K562 (cell line): ENCODE data around the gene ZNF407. TPM values are rescaled to one million over a fixed set of nuclear protein-coding genes. Genes with fewer than 3 reads are reported as not detected.

Experiments
- CEBPZ ChIP-seq: fragments of 150-350 bp; IDR thresholded peaks from 2 replicates; pipeline ENCODE4 v1.6.1; 2014; ENCODE audit warnings: low read depth, mild to moderate bottlenecking, low read length, borderline replicate concordance
- E2F8 ChIP-seq: fragments of 450-650 bp; IDR thresholded peaks from 2 replicates; pipeline ENCODE4 v1.7.1; 2018; ENCODE audit warnings: mild to moderate bottlenecking, low read depth; ENCODE audit not compliant: partially characterized antibody
- HCFC1 ChIP-seq: IDR thresholded peaks from 2 replicates; pipeline ENCODE4 v1.6.1; 2012; ENCODE audit warnings: low read depth, low read length, improper control_type of control experiment
- MAFG ChIP-seq: fragments of 450-650 bp; conservative IDR thresholded peaks from 2 replicates; pipeline ENCODE4 v1.6.1; 2016; ENCODE audit warnings: missing genetic modification characterization, missing compliant biosample characterization
- NKRF ChIP-seq: fragments of 450-650 bp; IDR thresholded peaks from 2 replicates; pipeline ENCODE4 v1.6.1; 2016; ENCODE audit warnings: borderline replicate concordance
- POLR2B ChIP-seq: fragments of 450-650 bp; IDR thresholded peaks from 2 replicates; pipeline ENCODE4 v1.6.1; 2018; ENCODE audit warnings: low read depth; ENCODE audit not compliant: partially characterized antibody
- POLR2G ChIP-seq: fragments of 200-400 bp; formaldehyde crosslinking; IDR thresholded peaks from 2 replicates; pipeline ENCODE4 v1.6.1; 2017; ENCODE audit warnings: low read depth, mild to moderate bottlenecking, antibody characterized with exemption, low read length, moderate library complexity
- SIN3B ChIP-seq: fragments of 450-650 bp; IDR thresholded peaks from 2 replicates; pipeline ENCODE4 v1.6.1; 2017; ENCODE audit warnings: low read depth, mild to moderate bottlenecking, moderate library complexity
- SMARCA4 ChIP-seq: fragments of 450-650 bp; IDR thresholded peaks from 2 replicates; pipeline ENCODE4 v1.6.1; 2016
- SNAPC5 ChIP-seq: fragments of 250-450 bp; sonication (Bioruptor Pico); IDR thresholded peaks from 2 replicates; pipeline ENCODE4 v1.8.0; 2021; ENCODE audit warnings: moderate library complexity, mild to moderate bottlenecking, inconsistent platforms
- TFAM ChIP-seq: fragments of 250-450 bp; sonication (Bioruptor Pico); conservative IDR thresholded peaks from 2 replicates; pipeline ENCODE4 v1.5.0; 2021; ENCODE audit warnings: mild to moderate bottlenecking, moderate library complexity
- ZBTB33 ChIP-seq: sonication (generic); formaldehyde crosslinking; IDR thresholded peaks from 2 replicates; pipeline ENCODE4 v1.8.1; 2023; ENCODE audit warnings: mild to moderate bottlenecking, missing genetic modification reagents
- ZFP91 ChIP-seq: sonication (generic); formaldehyde crosslinking; IDR thresholded peaks from 2 replicates; pipeline ENCODE4 v1.8.0; 2022; ENCODE audit warnings: mild to moderate bottlenecking, missing genetic modification reagents
- ZNF140 ChIP-seq: fragments of 250-450 bp; sonication (Bioruptor Pico); IDR thresholded peaks from 2 replicates; pipeline ENCODE4 v1.8.0; 2021; ENCODE audit warnings: moderate library complexity, mild to moderate bottlenecking, inconsistent platforms
- ZNF431 ChIP-seq: sonication (generic); formaldehyde crosslinking; IDR thresholded peaks from 2 replicates; pipeline ENCODE4 v1.8.0; 2022; ENCODE audit warnings: mild to moderate bottlenecking, missing genetic modification reagents
- polyA plus RNA-seq, 8 experiments: library from polyadenylated mRNA; depleted of rRNA in 4 of 8; stranded (reverse) in 5 of 8; unstranded in 3 of 8; fragments of >200 nt; fragmentation: Nextera tagmentation in 2 of 8; fragmentation: Illumina TruSeq in 1 of 8; extraction: Ambion mirVana in 2 of 8; extraction: Trizol in 1 of 8; gene quantifications; 2 replicates each; pipeline versions ENCODE4 v1.2.1 to v1.2.3, GENCODE V29; 2011 to 2014; ENCODE audit warnings: inconsistent platforms in 1 of 8, missing spikeins in 1 of 8
- total RNA-seq, 7 experiments: library from RNA; depleted of rRNA in 6 of 7; stranded (reverse); fragments of >200 nt in 6 of 7; fragmentation: Illumina TruSeq in 2 of 7; extraction: Trizol in 2 of 7; gene quantifications; 2 replicates each; pipeline versions ENCODE4 v1.2.1 to v1.2.3, GENCODE V29; 2011 to 2021; ENCODE audit warnings: low replicate concordance in 1 of 7

The ZNF407 gene
- total and polyA plus RNA-seq, 9 of the 15 experiments (the other 6 are each of a cell fraction or from before 2014, with no cell fraction given), result 0.21 to 5.4 (median 2.3) TPM

- no peak for TF ChIP-seq MAFG (tag)
- TF ChIP-seq NKRF, result no peak
- no peak for TF ChIP-seq E2F8
- TF ChIP-seq ZBTB33 (CRISPR knock-in tag), result no peak
- TF ChIP-seq POLR2G, result peak; percentile 64
- TF ChIP-seq SMARCA4, result no peak
- no peak for TF ChIP-seq ZNF140 (CRISPR knock-in tag)
- TF ChIP-seq HCFC1, result peak; percentile 49; the same call in 1 of the 2 replicates
- no peak for TF ChIP-seq CEBPZ
- no peak for TF ChIP-seq SNAPC5 (CRISPR knock-in tag)
- no peak for TF ChIP-seq TFAM
- TF ChIP-seq POLR2B, result peak; percentile 36
- peak; percentile 68 for TF ChIP-seq SIN3B
- no peak for TF ChIP-seq ZNF431 (CRISPR knock-in tag)
- TF ChIP-seq ZFP91 (CRISPR knock-in tag), result no peak
Observed at GRCh38 chr18:74597662-74598349, at the start of gene ZNF407 (continued).
